A549 (cell line): ENCODE data around the gene DHX32. TPM values are rescaled to one million over a fixed set of nuclear protein-coding genes. Genes with fewer than 3 reads are reported as not detected.

Experiments
- ATAC-seq, 2 experiments: fragments of 200-7000 bp in 1 of 2; fragments of >200 bp in 1 of 2; cut with Nextera tagmentation in 1 of 2; cut with Tn5 transposase in 1 of 2; 3 replicates each; pipeline versions ENCODE4 v1.8.0 to v1.9.1; 2018 to 2020; ENCODE audit warnings: mild to moderate bottlenecking in 1 of 2, moderate library complexity in 1 of 2
- CTCF ChIA-PET: fragments of 300-600 bp; sonication (Branson Sonifier 250); formaldehyde crosslinking; extraction: SDS; loops from one replicate; lab custom pipeline; 2021; ENCODE audit warnings: antibody characterized with exemption, inconsistent platforms; lab: Yijun Ruan, JAX
- POLR2A ChIA-PET: fragments of 350-600 bp; formaldehyde crosslinking; extraction: SDS; loops from one replicate; lab custom pipeline; 2021; ENCODE audit warnings: antibody characterized with exemption, inconsistent platforms; lab: Yijun Ruan, JAX
- DNase-seq, 2 experiments: peaks; one replicate each; pipeline versions ENCODE4 v3.0.0 to v3.0.0-alpha.2; 2011 to 2016; ENCODE audit warnings: low read depth in 1 of 2, low spot score in 1 of 2
- FAIRE-seq: peaks from 2 replicates; lab custom pipeline; 2011; peaks lifted over from hg19 to GRCh38; lab: Jason Lieb, UNC
- H3K27ac ChIP-seq, 2 experiments: fragments of >200 bp; sonication (Bioruptor Twin); formaldehyde crosslinking; 3 replicates each; pipeline ENCODE4 v1.5.1; 2016 to 2017
- H3K4me1 ChIP-seq: fragments of >200 bp; sonication (Bioruptor Twin); formaldehyde crosslinking; 3 replicates; pipeline ENCODE4 v1.6.1; 2016
- H3K4me2 ChIP-seq: fragments of >200 bp; sonication (Bioruptor Twin); formaldehyde crosslinking; 3 replicates; pipeline ENCODE4 v1.6.1; 2016
- H3K4me3 ChIP-seq: fragments of >200 bp; sonication (Bioruptor Twin); formaldehyde crosslinking; 3 replicates; pipeline ENCODE4 v1.5.1; 2016
- H3K9me3 ChIP-seq: fragments of >200 bp; sonication (Bioruptor Twin); formaldehyde crosslinking; 3 replicates; pipeline ENCODE4 v1.6.1; 2016
- CEBPB ChIP-seq, 2 experiments: fragments of >200 bp in 1 of 2; sonication (Bioruptor Twin) in 1 of 2; formaldehyde crosslinking in 1 of 2; IDR thresholded peaks; 2 replicates each; pipeline ENCODE4 v1.6.1; 2012 to 2016
- EHF ChIP-seq: fragments of 250-450 bp; sonication (Bioruptor Pico); IDR thresholded peaks from 2 replicates; pipeline ENCODE4 v1.5.0; 2020; ENCODE audit warnings: mild to moderate bottlenecking
- FOXS1 ChIP-seq: fragments of 250-450 bp; sonication (Bioruptor Pico); IDR thresholded peaks from 2 replicates; pipeline ENCODE4 v1.5.0; 2020; ENCODE audit warnings: mild to moderate bottlenecking, moderate library complexity
- HEYL ChIP-seq: fragments of 250-450 bp; sonication (Bioruptor Pico); IDR thresholded peaks from 2 replicates; pipeline ENCODE4 v1.8.0; 2021; ENCODE audit warnings: mild to moderate bottlenecking, moderate library complexity
- MYC ChIP-seq: IDR thresholded peaks from 2 replicates; pipeline ENCODE4 v1.6.1; 2012; ENCODE audit warnings: mild to moderate bottlenecking, inconsistent platforms, low read length, improper control_type of control experiment, borderline replicate concordance
- NFE2L2 ChIP-seq: fragments of 150-350 bp; conservative IDR thresholded peaks from 2 replicates; pipeline ENCODE4 v1.6.1; 2014; ENCODE audit warnings: low read length
- SMC3 ChIP-seq: fragments of >200 bp; sonication (Bioruptor Twin); formaldehyde crosslinking; IDR thresholded peaks from 3 replicates; pipeline ENCODE4 v1.6.1; 2018; ENCODE audit warnings: inconsistent platforms
- USF2 ChIP-seq: fragments of 450-650 bp; IDR thresholded peaks from 2 replicates; pipeline ENCODE4 v1.6.1; 2014; ENCODE audit warnings: antibody characterized with exemption
- ZNF302 ChIP-seq: fragments of 250-450 bp; sonication (Bioruptor Pico); IDR thresholded peaks from 2 replicates; pipeline ENCODE4 v1.9.0; 2021; ENCODE audit warnings: inconsistent platforms, mild to moderate bottlenecking, moderate library complexity
- WGBS: methylation state at CpG from one replicate; pipeline ENCODE4 v1.1.6; 2017; ENCODE audit errors: missing lambda C conversion rate; 5-methylcytosine and 5-hydroxymethylcytosine counted together
- polyA plus RNA-seq, 4 experiments: library from polyadenylated mRNA; depleted of rRNA in 3 of 4; stranded (reverse); fragments of >200 nt; fragmentation: RNase III in 1 of 4; extraction: RNeasy Plus Mini Kit Qiagen cat#74134 plus additional on column Dnase treatment in 1 of 4; gene quantifications; 2 replicates in 3 of 4; 3 replicates in 1 of 4; pipeline ENCODE4 v1.2.3, GENCODE V29; 2011 to 2017
- small RNA-seq, 6 experiments: library from RNA; depleted of rRNA; stranded (forward); fragments of <200 nt; gene quantifications; one replicate each; pipeline ENCODE3, GENCODE V24; 2012
- TF ChIP-seq, protein P1 (sequence below): fragments of >200 bp; sonication (Bioruptor Twin); formaldehyde crosslinking; IDR thresholded peaks from 2 replicates; pipeline ENCODE4 v1.6.1; 2016

Gene DHX32
- polyA plus RNA-seq, 2 of the 4 experiments (the other 2 are of a cell fraction) = 37.4 to 61.8 TPM

GRCh38 chr10:125788156-125789034, 92.7 kb downstream of the DHX32 start:
- Histone ChIP-seq H3K9me3 (no peaks in the 10 kb centered on the region), H3K27ac (no peak overlapping the region), H3K4me2 (no peak overlapping the region), H3K4me1 (no peaks in the 10 kb centered on the region), H3K4me3 (no peak overlapping the region)
- POLR2A ChIA-PET = no interaction called here
- CTCF ChIA-PET = interaction anchor here (0.8 kb wide), 1 partner anchor 13 kb away, joined by 3 read pairs; the partner anchor contains the start of gene MMP21
- no peak for TF ChIP-seq SMC3
- TF ChIP-seq, protein P1, sequence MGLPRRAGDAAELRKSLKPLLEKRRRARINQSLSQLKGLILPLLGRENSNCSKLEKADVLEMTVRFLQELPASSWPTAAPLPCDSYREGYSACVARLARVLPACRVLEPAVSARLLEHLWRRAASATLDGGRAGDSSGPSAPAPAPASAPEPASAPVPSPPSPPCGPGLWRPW = no peak
- TF ChIP-seq USF2 = no peak
- no peak for TF ChIP-seq EHF (CRISPR knock-in tag)
- no peak for TF ChIP-seq MYC
- no peak for TF ChIP-seq FOXS1
- TF ChIP-seq CEBPB (IDR thresholded peaks at IDR 0.05) = no peak
- no peak for TF ChIP-seq HEYL (CRISPR knock-in tag)
- no peak for TF ChIP-seq ZNF302 (CRISPR knock-in tag)
- TF ChIP-seq NFE2L2 = no peak
- FAIRE-seq = no peak
- peak; percentile 36 to 50; a peak in 4 of 6 replicates for ATAC-seq
- DNase-seq = no peak
- 93% methylated on average over 13 of the region's 17 CpGs for whole genome bisulfite sequencing

Small RNA genes lying within 50 kb of the gene (small RNA-seq; reads per million reads assigned to genes)
- gene MIR4484 = 0.16 to 8.2 (median 1.9) reads per million in 6 experiments
- gene RF00017 = 0 reads per million in 6 experiments
- 0 reads per million in 6 experiments for gene RNU2-42P

Other genes with a start within 250 kb of the DHX32 start
- not detected in 2 replicates for gene TEX36, start 198.1 kb downstream of the DHX32 start, polyA plus RNA-seq (2011; rRNA removed)
- not detected in 3 replicates for gene TEX36, start 198.1 kb downstream of the DHX32 start, polyA plus RNA-seq (2017; fragmentation: RNase III; extraction: RNeasy Plus Mini Kit Qiagen cat#74134 plus additional on column Dnase treatment)
- 31.1 and 37.9 TPM in 2 replicates for gene EDRF1, start 161.6 kb downstream of the DHX32 start, polyA plus RNA-seq (2011; rRNA removed)
- 19.7 to 21.1 TPM (median 20.0 TPM) in 3 replicates for gene EDRF1, start 161.6 kb downstream of the DHX32 start, polyA plus RNA-seq (2017; fragmentation: RNase III; extraction: RNeasy Plus Mini Kit Qiagen cat#74134 plus additional on column Dnase treatment)
- gene MMP21, start 105.5 kb downstream of the DHX32 start, polyA plus RNA-seq (2011; rRNA removed) = 0.04 and 0.08 TPM in 2 replicates
- gene MMP21, start 105.5 kb downstream of the DHX32 start, polyA plus RNA-seq (2017; fragmentation: RNase III; extraction: RNeasy Plus Mini Kit Qiagen cat#74134 plus additional on column Dnase treatment) = 0.04 TPM in 2 of 3 replicates, not detected in the other
- gene UROS, start 58.0 kb downstream of the DHX32 start, polyA plus RNA-seq (2011; rRNA removed) = 53.6 and 71.1 TPM in 2 replicates
- gene UROS, start 58.0 kb downstream of the DHX32 start, polyA plus RNA-seq (2017; fragmentation: RNase III; extraction: RNeasy Plus Mini Kit Qiagen cat#74134 plus additional on column Dnase treatment) = 50.2 to 52.9 TPM (median 51.1 TPM) in 3 replicates
- gene BCCIP, start 57.7 kb downstream of the DHX32 start, polyA plus RNA-seq (2011; rRNA removed) = 74.0 and 130 TPM in 2 replicates
- 140 to 170 TPM (median 142 TPM) in 3 replicates for gene BCCIP, start 57.7 kb downstream of the DHX32 start, polyA plus RNA-seq (2017; fragmentation: RNase III; extraction: RNeasy Plus Mini Kit Qiagen cat#74134 plus additional on column Dnase treatment)
- 4.3 and 5.3 TPM in 2 replicates for gene FANK1, start 15.3 kb upstream of the DHX32 start, polyA plus RNA-seq (2011; rRNA removed)
- 3.4 to 5.6 TPM (median 4.1 TPM) in 3 replicates for gene FANK1, start 15.3 kb upstream of the DHX32 start, polyA plus RNA-seq (2017; fragmentation: RNase III; extraction: RNeasy Plus Mini Kit Qiagen cat#74134 plus additional on column Dnase treatment)